Measurements from ENCODE around the gene FBXO15. TPM values are rescaled to one million over a fixed set of nuclear protein-coding genes. Genes with fewer than 3 reads are reported as not detected.

The FBXO15 gene
- total and polyA plus RNA-seq, 12 donors: 0.93 to 8.7 (median 2.8) TPM

DNA sequence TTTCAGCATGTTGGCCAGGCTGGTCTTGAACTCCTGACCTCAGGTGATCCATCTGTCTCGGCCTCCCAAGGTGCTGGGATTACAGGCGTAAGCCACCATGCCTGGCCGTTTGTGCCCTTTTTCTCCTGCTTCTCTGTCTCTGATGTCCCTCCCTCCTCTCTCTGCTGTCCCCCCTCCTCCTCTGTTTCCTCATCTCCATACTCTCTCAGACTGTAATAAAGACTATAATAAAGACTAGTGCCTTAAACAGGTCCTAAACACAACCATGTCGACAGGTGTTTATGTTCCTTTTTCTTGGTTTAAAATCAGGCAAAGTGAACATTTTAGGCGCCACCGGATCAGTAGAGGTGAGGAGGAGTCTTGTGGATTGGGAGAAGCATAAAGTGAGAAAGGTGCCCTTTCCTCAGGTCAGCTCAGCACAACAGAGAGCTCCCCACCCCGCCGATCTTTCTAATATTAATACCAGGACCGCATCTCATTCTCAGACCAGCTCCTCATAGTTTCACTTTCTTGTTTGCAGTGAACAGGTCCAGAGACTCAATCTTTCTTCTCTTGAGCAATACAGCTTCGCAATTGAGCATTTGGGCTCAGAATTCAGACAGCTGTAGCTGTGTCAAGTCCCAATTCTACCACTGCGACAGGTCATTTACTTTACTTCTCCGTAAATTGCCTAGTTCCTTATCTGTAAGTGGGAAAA, 24.4 kb upstream of the FBXO15 start:
- peaks cover 16% of the 10 kb centered on the region for H3K27me3 ChIP-seq
- no peaks in the 10 kb centered on the region for H3K36me3 ChIP-seq (replicated peaks in 1 of 2)
- WGBS, 4 donors: 58 to 69% (median 67%) methylated on average over 12 of the region's 12 CpGs
- no peak for DNase-seq
- no peak overlapping the region for H3K4me3 ChIP-seq
- intact Hi-C loops (cut with DNase I): no loop called here
- no peaks in the 10 kb centered on the region for H3K9me3 ChIP-seq (replicated peaks in 1 of 3)
- no peaks in the 10 kb centered on the region for H3K4me1 ChIP-seq (replicated peaks in 1 of 2)
- TF ChIP-seq, protein P1, sequence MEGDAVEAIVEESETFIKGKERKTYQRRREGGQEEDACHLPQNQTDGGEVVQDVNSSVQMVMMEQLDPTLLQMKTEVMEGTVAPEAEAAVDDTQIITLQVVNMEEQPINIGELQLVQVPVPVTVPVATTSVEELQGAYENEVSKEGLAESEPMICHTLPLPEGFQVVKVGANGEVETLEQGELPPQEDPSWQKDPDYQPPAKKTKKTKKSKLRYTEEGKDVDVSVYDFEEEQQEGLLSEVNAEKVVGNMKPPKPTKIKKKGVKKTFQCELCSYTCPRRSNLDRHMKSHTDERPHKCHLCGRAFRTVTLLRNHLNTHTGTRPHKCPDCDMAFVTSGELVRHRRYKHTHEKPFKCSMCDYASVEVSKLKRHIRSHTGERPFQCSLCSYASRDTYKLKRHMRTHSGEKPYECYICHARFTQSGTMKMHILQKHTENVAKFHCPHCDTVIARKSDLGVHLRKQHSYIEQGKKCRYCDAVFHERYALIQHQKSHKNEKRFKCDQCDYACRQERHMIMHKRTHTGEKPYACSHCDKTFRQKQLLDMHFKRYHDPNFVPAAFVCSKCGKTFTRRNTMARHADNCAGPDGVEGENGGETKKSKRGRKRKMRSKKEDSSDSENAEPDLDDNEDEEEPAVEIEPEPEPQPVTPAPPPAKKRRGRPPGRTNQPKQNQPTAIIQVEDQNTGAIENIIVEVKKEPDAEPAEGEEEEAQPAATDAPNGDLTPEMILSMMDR (IDR thresholded peaks at IDR 0.05): no peak
- TF ChIP-seq POLR2A (IDR thresholded peaks at IDR 0.05): no peak
- no peak overlapping the region for H3K27ac ChIP-seq

- Histone ChIP-seq H3K9me3 (replicated peaks in 1 of 3) (no peaks in the 10 kb centered on the region), H3K36me3 (replicated peaks in 1 of 2) (no peaks in the 10 kb centered on the region), H3K4me3 (no peak overlapping the region), H3K4me1 (replicated peaks in 1 of 2) (no peaks in the 10 kb centered on the region), H3K27me3 (peaks cover 11% of the 10 kb centered on the region), H3K27ac (no peak overlapping the region)
- DNase-seq: no peak
- intact Hi-C loops (cut with DNase I): no loop called here
- 68 to 72% (median 68%) methylated on average over 7 of the region's 7 CpGs for WGBS, 4 donors
- TF ChIP-seq POLR2A (IDR thresholded peaks at IDR 0.05): no peak
- TF ChIP-seq, protein P1 (IDR thresholded peaks at IDR 0.05): no peak
These were observed 18.8 kb upstream of the FBXO15 start for GRCh38 chr18:74166386-74166785.

GRCh38 chr18:74163019-74163660, 15.5 kb upstream of the FBXO15 start:
- Histone ChIP-seq H3K27ac (no peak overlapping the region), H3K27me3 (no peaks in the 10 kb centered on the region), H3K36me3 (replicated peaks in 1 of 2) (peaks cover 0 to 21% of the 10 kb centered on the region in 2 donors), H3K4me1 (replicated peaks in 1 of 2) (no peaks in the 10 kb centered on the region), H3K4me3 (no peak overlapping the region), H3K9me3 (replicated peaks in 1 of 3) (no peaks in the 10 kb centered on the region)
- no peak for DNase-seq
- 74 to 83% (median 78%) methylated on average over 11 of the region's 11 CpGs for WGBS, 4 donors
- intact Hi-C loops (cut with DNase I): no loop called here
- TF ChIP-seq, protein P1 (IDR thresholded peaks at IDR 0.05): no peak
- no peak for TF ChIP-seq POLR2A (IDR thresholded peaks at IDR 0.05)

DNA sequence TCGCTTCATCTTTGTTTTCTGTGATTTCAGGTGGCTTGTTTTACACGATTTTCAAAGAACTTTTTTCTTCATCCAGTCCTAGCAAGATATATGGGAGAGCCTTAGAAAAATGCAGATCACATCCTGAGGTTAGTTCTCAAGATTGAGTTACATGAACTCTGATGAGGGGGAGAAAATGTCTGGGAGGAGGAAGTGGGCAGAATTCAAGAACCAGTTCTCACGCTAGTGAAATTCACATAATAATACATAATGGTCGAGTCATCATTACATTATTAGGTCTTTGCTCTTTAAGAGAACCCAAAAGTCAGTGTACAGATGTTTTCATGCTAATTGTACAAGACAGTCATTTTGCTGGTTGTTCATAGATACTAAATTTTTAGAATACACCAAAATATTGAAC, 7.6 kb upstream of the FBXO15 start:
- DNase-seq: no peak
- WGBS, 4 donors: 83 to 94% (median 89%) methylated on average over 4 of the region's 4 CpGs
- H3K27me3 ChIP-seq: no peaks in the 10 kb centered on the region
- H3K36me3 ChIP-seq (replicated peaks in 1 of 2): peaks cover 0 to 44% of the 10 kb centered on the region in 2 donors
- no peak overlapping the region for H3K27ac ChIP-seq
- no peak overlapping the region for H3K4me3 ChIP-seq
- H3K4me1 ChIP-seq (replicated peaks in 1 of 2): peaks cover 0 to 16% of the 10 kb centered on the region in 2 donors
- H3K9me3 ChIP-seq (replicated peaks in 1 of 3): no peaks in the 10 kb centered on the region
- intact Hi-C loops (cut with DNase I): no loop called here
- TF ChIP-seq POLR2A (IDR thresholded peaks at IDR 0.05): no peak
- TF ChIP-seq, protein P1 (IDR thresholded peaks at IDR 0.05): no peak

Measured in adrenal gland (tissue), 12 donors.